ENCODE measurements around the gene FAM200C. TPM values are rescaled to one million over a fixed set of nuclear protein-coding genes. Genes with fewer than 3 reads are reported as not detected.

The FAM200C gene
- 9.1 and 9.6 TPM in 2 replicates for total RNA-seq
- long read RNA-seq, transcript ZBED8-201 (2 exons, 2,851 nt): major isoform, 66 of 69 reads
- long read RNA-seq, partial matches to known transcripts: 1 of 69 reads
- long read RNA-seq, other reads (novel, unspliced or antisense): 1 of 69 reads

- Mint-ChIP-seq H3K4me3 (peak within 1 kb of the TSS; percentile 92), H3K27ac (ENCODE audit: unreplicated experiment) (peak within 1 kb of the TSS; percentile 98), H3K27me3 (ENCODE audit: low read depth) (no peaks in the 10 kb centered on the region), H3K9me3 (no peaks in the 10 kb centered on the region), H3K4me1 (peaks cover 52% of the 10 kb centered on the region), H3K36me3 (ENCODE audit: low read depth) (peaks cover 5% of the 10 kb centered on the region)
- no peak for TF ChIP-seq CTCF (conservative IDR thresholded peaks at IDR 0.05)
- peak; percentile 88 for DNase-seq (ENCODE audit: low read depth, low spot score)
Observed at GRCh38 chr5:160399402-160400353, at the start of gene FAM200C. Gene FAM200C, minus strand, starts transcription at chr5:160400054. Its CDS starts 4,564 bp downstream, at chr5:160395490.

- Mint-ChIP-seq H3K27me3 (ENCODE audit: low read depth) (peaks cover 13% of the 10 kb centered on the region), H3K9me3 (peaks cover 8% of the 10 kb centered on the region), H3K27ac (ENCODE audit: unreplicated experiment) (no peak overlapping the region), H3K4me3 (no peak overlapping the region), H3K36me3 (ENCODE audit: low read depth) (peaks cover 2% of the 10 kb centered on the region), H3K4me1 (no peaks in the 10 kb centered on the region)
- TF ChIP-seq CTCF (conservative IDR thresholded peaks at IDR 0.05): no peak
- no peak for DNase-seq (ENCODE audit: low read depth, low spot score)
Observed at GRCh38 chr5:160449458-160449857, 49.6 kb upstream of the FAM200C start.

GRCh38 chr5:160448886-160449285 lies 49.0 kb upstream of the FAM200C start:
- no peak for DNase-seq (ENCODE audit: low read depth, low spot score)
- peaks cover 8% of the 10 kb centered on the region for H3K9me3 Mint-ChIP-seq
- H3K4me1 Mint-ChIP-seq: no peaks in the 10 kb centered on the region
- H3K27ac Mint-ChIP-seq (ENCODE audit: unreplicated experiment): no peak overlapping the region
- H3K36me3 Mint-ChIP-seq (ENCODE audit: low read depth): peaks cover 2% of the 10 kb centered on the region
- H3K4me3 Mint-ChIP-seq: no peak overlapping the region
- no peak for TF ChIP-seq CTCF (conservative IDR thresholded peaks at IDR 0.05)
- H3K27me3 Mint-ChIP-seq (ENCODE audit: low read depth): peaks cover 16% of the 10 kb centered on the region

GRCh38 chr5:160445751-160446150 lies 45.9 kb upstream of the FAM200C start:
- peaks cover 2% of the 10 kb centered on the region for H3K36me3 Mint-ChIP-seq (ENCODE audit: low read depth)

GRCh38 chr5:160445132-160445531 lies 45.3 kb upstream of the FAM200C start:
- peaks cover 10% of the 10 kb centered on the region for H3K27me3 Mint-ChIP-seq (ENCODE audit: low read depth)
- no peak for DNase-seq (ENCODE audit: low read depth, low spot score)
- H3K4me1 Mint-ChIP-seq: no peaks in the 10 kb centered on the region
- H3K4me3 Mint-ChIP-seq: no peak overlapping the region
- peaks cover 2% of the 10 kb centered on the region for H3K36me3 Mint-ChIP-seq (ENCODE audit: low read depth)
- H3K9me3 Mint-ChIP-seq: peaks cover 8% of the 10 kb centered on the region
- no peak for TF ChIP-seq CTCF (conservative IDR thresholded peaks at IDR 0.05)
- no peak overlapping the region for H3K27ac Mint-ChIP-seq (ENCODE audit: unreplicated experiment)

More at GRCh38 chr5:160445751-160446150, 45.9 kb upstream of the FAM200C start:
- H3K9me3 Mint-ChIP-seq: peaks cover 8% of the 10 kb centered on the region
- no peaks in the 10 kb centered on the region for H3K4me1 Mint-ChIP-seq
- no peak overlapping the region for H3K4me3 Mint-ChIP-seq
- H3K27me3 Mint-ChIP-seq (ENCODE audit: low read depth): peaks cover 10% of the 10 kb centered on the region
- no peak overlapping the region for H3K27ac Mint-ChIP-seq (ENCODE audit: unreplicated experiment)
- TF ChIP-seq CTCF (conservative IDR thresholded peaks at IDR 0.05): no peak
- no peak for DNase-seq (ENCODE audit: low read depth, low spot score)
